HepG2 (cell line): ENCODE results near the gene BIK. TPM values are rescaled to one million over a fixed set of nuclear protein-coding genes. Genes with fewer than 3 reads are reported as not detected.

ENCODE experiments used
- ATAC-seq: fragments of 200-7000 bp; cut with Tn5 transposase; 3 replicates; pipeline ENCODE4 v1.9.1; 2020; ENCODE audit warnings: mild to moderate bottlenecking, moderate library complexity
- BruUV-seq: library from RNA; stranded (reverse); fragments of 400-500 nt; replicated peaks from 2 replicates; lab custom pipeline; 2021; lab: Mats Ljungman, UMichigan
- CTCF ChIA-PET: fragments of 300-600 bp; formaldehyde crosslinking; extraction: SDS; loops from one replicate; lab custom pipeline; 2021; ENCODE audit warnings: low total read pairs, inconsistent platforms, low intra/inter-chr PET ratio; lab: Yijun Ruan, JAX
- POLR2A ChIA-PET: fragments of 350-600 bp; sonication (Branson Sonifier 250); formaldehyde crosslinking; loops from one replicate; lab custom pipeline; 2020; ENCODE audit warnings: antibody characterized with exemption, inconsistent platforms; lab: Yijun Ruan, JAX
- DNase-seq: peaks from one replicate; pipeline ENCODE4 v3.0.0-alpha.2; 2015; ENCODE audit warnings: low spot score
- FAIRE-seq: peaks from 3 replicates; lab custom pipeline; 2011; peaks lifted over from hg19 to GRCh38; lab: Jason Lieb, UNC
- H2AFZ ChIP-seq: one replicate; pipeline ENCODE4 v1.6.1; 2011; ENCODE audit warnings: low read length, inconsistent platforms
- H3K27ac ChIP-seq: fragments of 300-600 bp; 3 replicates; pipeline ENCODE4 v1.8.0; 2011; ENCODE audit warnings: mixed run types, mild to moderate bottlenecking, mixed read lengths, low read length, inconsistent platforms; ENCODE audit not compliant: insufficient read depth; ENCODE audit errors: extremely low read length
- H3K27me3 ChIP-seq, 2 experiments: fragments of 200-600 bp in 1 of 2; 2 replicates in 1 of 2; 3 replicates in 1 of 2; pipeline versions ENCODE4 v1.6.0 to v1.8.0; 2011; ENCODE audit warnings: low read length in 2 of 2, mild to moderate bottlenecking in 2 of 2, moderate library complexity in 2 of 2, inconsistent platforms in 1 of 2; ENCODE audit not compliant: insufficient read depth in 2 of 2, control insufficient read depth in 1 of 2
- H3K36me3 ChIP-seq, 2 experiments: fragments of 200-600 bp in 1 of 2; replicated peaks in 1 of 2; 2 replicates in 1 of 2; 3 replicates in 1 of 2; pipeline versions ENCODE4 v1.5.1 to v1.8.0; 2011; ENCODE audit warnings: low read length in 2 of 2, inconsistent platforms in 1 of 2; ENCODE audit not compliant: insufficient read depth in 2 of 2, control insufficient read depth in 1 of 2
- H3K4me1 ChIP-seq: 2 replicates; pipeline ENCODE4 v1.5.1; 2012; ENCODE audit warnings: low read length, inconsistent platforms; ENCODE audit not compliant: insufficient read depth
- H3K4me2 ChIP-seq: 2 replicates; pipeline ENCODE4 v1.6.0; 2011; ENCODE audit warnings: low read depth, low read length, inconsistent platforms
- H3K4me3 ChIP-seq, 3 experiments: fragments of 200-600 bp in 1 of 3; sonication (generic), shearing (Covaris generic) in 1 of 3; replicated peaks in 1 of 3; 2 replicates each; pipeline ENCODE4 v1.5.1; 2011 to 2016; ENCODE audit warnings: low read length in 3 of 3, inconsistent platforms in 2 of 3, low read depth in 2 of 3, mild to moderate bottlenecking in 2 of 3, control low read depth in 1 of 3, mixed read lengths in 1 of 3; ENCODE audit not compliant: insufficient read depth in 1 of 3
- H3K79me2 ChIP-seq: one replicate; pipeline ENCODE4 v1.6.1; 2011; ENCODE audit warnings: low read length, inconsistent platforms; ENCODE audit not compliant: insufficient read depth
- H3K9ac ChIP-seq: 2 replicates; pipeline ENCODE4 v1.6.0; 2011; ENCODE audit warnings: mild to moderate bottlenecking, low read depth, low read length, inconsistent platforms; ENCODE audit not compliant: insufficient read depth
- H3K9me3 ChIP-seq: 2 replicates; pipeline ENCODE4 v1.5.1; 2012; ENCODE audit warnings: mild to moderate bottlenecking, low read length
- H4K20me1 ChIP-seq: 2 replicates; pipeline ENCODE4 v1.6.0; 2011; ENCODE audit warnings: inconsistent platforms, mild to moderate bottlenecking, low read length, moderate library complexity; ENCODE audit not compliant: insufficient read depth
- BATF2 ChIP-seq: sonication (generic); formaldehyde crosslinking; IDR thresholded peaks from 2 replicates; pipeline ENCODE4 v1.8.0; 2022; ENCODE audit warnings: mild to moderate bottlenecking, missing genetic modification reagents, moderate library complexity
- CBX1 ChIP-seq: IDR thresholded peaks from one replicate; pipeline ENCODE4 v1.6.1; 2016; ENCODE audit warnings: antibody characterized with exemption, low read depth
- CEBPZ ChIP-seq: IDR thresholded peaks from 2 replicates; pipeline ENCODE4 v1.6.1; 2012; ENCODE audit warnings: low read length, improper control_type of control experiment
- GPN1 ChIP-seq: sonication (generic); formaldehyde crosslinking; IDR thresholded peaks from 2 replicates; pipeline ENCODE4 v1.5.1; 2020; ENCODE audit warnings: missing genetic modification reagents, borderline replicate concordance
- NFE2 ChIP-seq: sonication (generic); formaldehyde crosslinking; IDR thresholded peaks from 2 replicates; pipeline ENCODE4 v1.4.0; 2020; ENCODE audit warnings: missing genetic modification reagents
- NFYB ChIP-seq: sonication (generic); formaldehyde crosslinking; IDR thresholded peaks from 2 replicates; pipeline ENCODE4 v1.4.0; 2020; ENCODE audit warnings: missing genetic modification reagents
- RARG ChIP-seq: sonication (generic); formaldehyde crosslinking; IDR thresholded peaks from 2 replicates; pipeline ENCODE4 v1.4.0; 2020; ENCODE audit warnings: low read depth, mild to moderate bottlenecking, missing genetic modification reagents
- SNAPC2 ChIP-seq: sonication (generic); formaldehyde crosslinking; IDR thresholded peaks from 2 replicates; pipeline ENCODE4 v1.8.1; 2022; ENCODE audit warnings: mild to moderate bottlenecking, missing genetic modification reagents
- TEAD2 ChIP-seq: sonication (generic); formaldehyde crosslinking; IDR thresholded peaks from 2 replicates; pipeline ENCODE4 v1.9.0; 2021; ENCODE audit warnings: missing genetic modification reagents
- ZBTB8A ChIP-seq: sonication (generic); formaldehyde crosslinking; IDR thresholded peaks from 2 replicates; pipeline ENCODE4 v1.4.0; 2020; ENCODE audit warnings: mild to moderate bottlenecking, low read depth, missing genetic modification reagents, borderline replicate concordance
- ZMAT3 ChIP-seq: sonication (generic); formaldehyde crosslinking; conservative IDR thresholded peaks from 2 replicates; pipeline ENCODE4 v1.7.0; 2021; ENCODE audit warnings: missing genetic modification reagents
- ZNF263 ChIP-seq: sonication (generic); formaldehyde crosslinking; IDR thresholded peaks from 2 replicates; pipeline ENCODE4 v1.4.0; 2020; ENCODE audit warnings: missing genetic modification reagents
- ZNF333 ChIP-seq: sonication (generic); formaldehyde crosslinking; IDR thresholded peaks from 2 replicates; pipeline ENCODE4 v1.4.0; 2020; ENCODE audit warnings: mild to moderate bottlenecking, missing genetic modification reagents, borderline replicate concordance
- ZNF562 ChIP-seq: sonication (generic); formaldehyde crosslinking; IDR thresholded peaks from 2 replicates; pipeline ENCODE4 v1.8.0; 2022; ENCODE audit warnings: missing genetic modification reagents, borderline replicate concordance
- ZNF737 ChIP-seq: sonication (generic); formaldehyde crosslinking; IDR thresholded peaks from 2 replicates; pipeline ENCODE4 v1.5.0; 2020; ENCODE audit warnings: missing genetic modification reagents, mild to moderate bottlenecking, borderline replicate concordance
- ZNF773 ChIP-seq: sonication (generic); formaldehyde crosslinking; IDR thresholded peaks from 2 replicates; pipeline ENCODE4 v1.4.0; 2020; ENCODE audit warnings: missing genetic modification reagents, borderline replicate concordance
- WGBS: methylation state at CpG from one replicate; pipeline ENCODE4 v1.1.6; 2017; ENCODE audit warnings: low lambda C conversion rate; 5-methylcytosine and 5-hydroxymethylcytosine counted together
- in situ Hi-C: cut with HindIII; loops from 2 replicates; pipeline ENCODE4 v1.10.0; 2017; ENCODE audit warnings: low pct_unique_long_range_greater_than_20kb; ENCODE audit not compliant: extremely low pct_ligation_motif_present
- intact Hi-C: fragments of 100-400 bp; cut with micrococcal nuclease; formaldehyde crosslinking; loops from one replicate; pipeline ENCODE4 v1.10.0; 2022; ENCODE audit not compliant: unreplicated experiment
- polyA plus RNA-seq, 8 experiments: library from polyadenylated mRNA; depleted of rRNA in 3 of 8; stranded (reverse) in 7 of 8; unstranded in 1 of 8; fragments of >200 nt; fragmentation: Illumina TruSeq in 4 of 8; extraction: Trizol in 4 of 8; gene quantifications; 2 replicates each; pipeline versions ENCODE4 v1.2.1 to v1.2.3, GENCODE V29; 2011 to 2016; ENCODE audit warnings: low read depth in 4 of 8, missing spikeins in 1 of 8, mixed read lengths in 1 of 8; ENCODE audit not compliant: insufficient read depth in 1 of 8
- total RNA-seq, 5 experiments: library from RNA; depleted of rRNA; stranded (reverse); fragments of >200 nt; fragmentation: Illumina TruSeq; extraction: Trizol; gene quantifications; 2 replicates each; pipeline ENCODE4 v1.2.3, GENCODE V29; 2016; ENCODE audit warnings: low read depth in 1 of 5

The BIK gene
- total and polyA plus RNA-seq, 2 of the 13 experiments (the other 11 are each of a cell fraction or from before 2014, with no cell fraction given): 0.54 to 0.80 TPM

GRCh38 chr22:43099095-43099494, 11.5 kb upstream of the BIK start:
- peaks cover 11% of the 10 kb centered on the region for H3K9me3 ChIP-seq
- DNase-seq: no peak
- H4K20me1 ChIP-seq: no peaks in the 10 kb centered on the region
- TF ChIP-seq NFE2 (CRISPR knock-in tag): no peak
- TF ChIP-seq BATF2 (CRISPR knock-in tag): no peak
- no peak for TF ChIP-seq NFYB
- TF ChIP-seq ZNF562 (CRISPR knock-in tag): no peak
- TF ChIP-seq RARG: no peak
- no peak for TF ChIP-seq CEBPZ
- no peak for TF ChIP-seq ZNF737 (CRISPR knock-in tag)
- no peak for TF ChIP-seq ZBTB8A
- no peak for TF ChIP-seq CBX1
- TF ChIP-seq ZNF333: no peak
- no peak for TF ChIP-seq ZNF263 (CRISPR knock-in tag)
- TF ChIP-seq ZMAT3: no peak
- TF ChIP-seq ZNF773 (CRISPR knock-in tag): no peak
- TF ChIP-seq SNAPC2 (CRISPR knock-in tag): no peak
- no peak for TF ChIP-seq TEAD2 (CRISPR knock-in tag)
- no peak for TF ChIP-seq GPN1
- TF ChIP-seq, all 625 proteins: peak for 0
- Histone ChIP-seq H3K4me1 (peaks cover 54% of the 10 kb centered on the region), H3K79me2 (no peaks in the 10 kb centered on the region), H3K27me3 (no peaks in the 10 kb centered on the region), H3K4me3 (no peak overlapping the region), H3K9ac (no peak overlapping the region), H3K27ac (no peak overlapping the region), H3K36me3 (no peaks in the 10 kb centered on the region), H3K4me2 (no peak overlapping the region), H2AFZ (no peak overlapping the region)
- in situ Hi-C loops: no loop called here
- intact Hi-C loops: no loop called here
- no peak for FAIRE-seq
- ATAC-seq: no peak
- no TSS peak for BruUV-seq
- WGBS: 93% methylated on average over 4 of the region's 4 CpGs
- ChIA-PET POLR2A (interaction anchor here (0.8 kb wide), 1 partner anchor 9 kb away, joined by 4 read pairs; no protein-coding TSS in a partner anchor), CTCF (no interaction called here)
